Activated CD8-positive, alpha-beta memory T cell treated with anti-CD3 and anti-CD28 coated beads for 4 hours (primary cell): ENCODE data around the gene ZBTB7A.

Source experiments
- DNase-seq, 2 donors: peaks; one replicate each; pipeline ENCODE4 v3.0.0-alpha.2; 2020; ENCODE audit warnings: low read depth in 2 of 2

The ZBTB7A gene

GRCh38 chr19:4036576-4037300 is 30.0 kb downstream of the ZBTB7A start:
- DNase-seq, result no peak

- DNase-seq, result no peak
These were observed 31.1 kb downstream of the ZBTB7A start for GRCh38 chr19:4035582-4035981.

GRCh38 chr19:4035018-4035566 is 31.6 kb downstream of the ZBTB7A start:
- DNase-seq, result no peak

GRCh38 chr19:4034048-4035017 is 32.4 kb downstream of the ZBTB7A start:
- DNase-seq, result no peak

DNA sequence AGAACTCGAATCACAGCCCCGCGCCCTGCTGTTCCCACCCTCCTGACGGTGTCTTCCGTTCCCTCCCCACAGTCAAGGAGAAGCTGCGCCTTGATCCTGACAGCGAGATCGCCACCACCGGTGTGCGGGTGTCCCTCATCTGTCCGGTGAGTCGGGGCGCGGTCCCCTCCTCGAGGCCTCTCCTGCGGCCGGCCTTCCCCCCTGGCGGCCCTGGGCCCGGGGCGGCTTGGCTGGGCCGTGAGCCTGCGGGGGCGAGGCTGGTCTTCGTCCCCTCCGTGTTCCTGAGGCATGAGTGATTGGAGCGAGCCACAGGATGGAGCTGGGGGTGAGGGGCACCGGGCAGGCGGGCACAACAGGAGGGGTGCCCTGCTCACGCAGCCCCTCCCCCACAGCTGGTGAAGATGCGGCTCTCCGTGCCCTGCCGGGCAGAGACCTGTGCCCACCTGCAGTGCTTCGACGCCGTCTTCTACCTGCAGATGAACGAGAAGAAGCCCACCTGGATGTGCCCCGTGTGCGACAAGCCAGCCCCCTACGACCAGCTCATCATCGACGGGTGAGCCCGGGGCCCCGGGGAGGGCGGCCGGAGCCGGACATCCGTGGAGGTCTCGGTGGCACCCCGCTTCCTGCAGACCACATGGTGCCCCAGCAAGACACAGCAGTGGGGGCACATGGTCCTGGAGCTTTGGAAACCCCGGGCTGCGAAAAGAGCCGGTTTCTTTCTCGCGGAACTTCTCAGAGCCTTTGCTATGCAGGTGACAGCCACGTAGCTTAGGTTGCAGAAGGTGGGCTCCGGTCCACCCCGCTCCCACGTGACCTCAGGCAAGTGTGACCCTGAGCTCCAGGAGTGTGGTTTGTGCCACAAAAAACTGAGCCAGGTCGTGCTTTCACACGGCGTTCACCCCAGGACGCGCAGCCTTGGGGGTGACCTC is 33.4 kb downstream of the ZBTB7A start:
- no peak for DNase-seq

- DNase-seq, result no peak
These were observed 34.3 kb downstream of the ZBTB7A start for GRCh38 chr19:4032436-4032835.

DNA sequence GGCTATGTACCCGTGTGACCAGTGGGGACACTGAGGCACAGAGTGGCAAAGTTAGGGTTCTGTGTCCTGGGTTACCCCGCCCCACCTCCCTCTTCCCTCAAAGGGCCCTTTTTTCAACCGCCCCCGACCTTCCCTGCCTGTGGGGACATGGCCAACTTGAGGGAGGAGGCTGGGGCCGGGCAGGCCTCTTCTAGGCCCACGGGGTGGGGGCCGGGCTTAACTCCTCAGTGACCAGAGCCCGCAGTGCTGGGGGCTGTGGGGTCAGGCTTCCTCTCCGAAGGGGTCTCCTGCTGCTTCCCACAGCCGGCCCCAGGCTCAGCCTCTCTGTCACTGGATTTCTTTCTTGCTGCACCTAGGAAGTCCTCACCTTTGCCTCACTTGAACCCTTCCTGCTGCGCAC is 35.3 kb downstream of the ZBTB7A start:
- DNase-seq, result no peak

- DNase-seq, result no peak
These were observed 35.7 kb downstream of the ZBTB7A start for GRCh38 chr19:4030981-4031380.

GRCh38 chr19:4030552-4030951 is 36.1 kb downstream of the ZBTB7A start:
- DNase-seq, result no peak

GRCh38 chr19:4029247-4029614 is 37.5 kb downstream of the ZBTB7A start:
- DNase-seq, result no peak

DNA sequence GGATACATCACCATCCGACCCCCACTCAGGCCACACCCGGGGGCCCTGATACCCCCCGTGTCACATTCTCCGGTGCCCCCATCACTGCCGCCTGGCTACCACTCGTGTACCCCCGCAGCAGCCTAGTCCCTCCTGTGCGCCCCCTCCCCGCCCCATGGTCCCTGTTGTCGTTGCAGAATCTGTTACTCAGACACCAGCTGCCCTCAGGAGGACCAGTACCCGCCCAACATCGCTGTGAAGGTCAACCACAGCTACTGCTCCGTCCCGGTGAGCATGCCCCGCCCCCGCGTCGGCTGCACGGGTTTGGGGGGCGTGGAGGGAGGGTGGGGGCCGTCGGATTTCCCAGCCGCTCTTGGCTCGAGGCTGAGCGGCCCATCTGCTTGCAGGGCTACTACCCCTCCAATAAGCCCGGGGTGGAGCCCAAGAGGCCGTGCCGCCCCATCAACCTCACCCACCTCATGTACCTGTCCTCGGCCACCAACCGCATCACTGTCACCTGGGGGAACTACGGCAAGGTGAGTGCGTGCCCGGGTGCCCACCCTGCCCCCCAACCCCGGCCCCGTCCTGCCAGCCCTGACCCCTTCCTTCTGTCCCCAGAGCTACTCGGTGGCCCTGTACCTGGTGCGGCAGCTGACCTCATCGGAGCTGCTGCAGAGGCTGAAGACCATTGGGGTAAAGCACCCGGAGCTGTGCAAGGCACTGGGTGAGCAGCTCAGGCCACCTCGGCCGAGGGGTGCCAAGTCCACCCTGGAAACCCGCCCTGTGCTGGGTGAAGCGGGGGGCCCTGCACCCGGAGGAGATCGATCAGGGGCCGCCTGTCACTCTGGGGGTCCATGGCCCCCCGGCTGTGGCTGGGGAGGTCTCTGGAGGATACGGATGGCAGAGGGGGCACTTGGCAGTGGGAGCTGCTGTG is 38.1 kb downstream of the ZBTB7A start:
- DNase-seq, result no peak

GRCh38 chr19:4027146-4027545 is 39.6 kb downstream of the ZBTB7A start:
- no peak for DNase-seq

DNA sequence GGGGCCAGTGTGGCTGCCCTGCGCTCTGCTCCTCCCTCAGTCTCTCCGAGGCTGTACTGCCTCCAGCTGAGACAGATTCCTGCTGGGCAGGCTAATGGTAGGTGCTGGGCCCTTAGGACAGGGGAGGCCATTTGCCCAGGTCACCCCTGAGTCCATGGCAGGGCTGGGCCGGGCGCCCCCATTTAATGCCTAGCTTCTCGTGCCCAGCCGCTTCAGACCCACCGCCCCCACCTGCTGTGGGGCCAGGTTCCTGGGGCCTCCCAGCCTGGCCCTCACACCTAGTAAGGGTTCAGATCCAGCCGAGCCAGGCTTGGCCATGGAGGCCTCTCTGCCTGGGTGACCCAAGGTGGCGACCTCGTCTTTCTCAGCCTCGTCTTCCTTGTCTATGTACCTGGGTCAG is 41.4 kb downstream of the ZBTB7A start:
- no peak for DNase-seq

DNA sequence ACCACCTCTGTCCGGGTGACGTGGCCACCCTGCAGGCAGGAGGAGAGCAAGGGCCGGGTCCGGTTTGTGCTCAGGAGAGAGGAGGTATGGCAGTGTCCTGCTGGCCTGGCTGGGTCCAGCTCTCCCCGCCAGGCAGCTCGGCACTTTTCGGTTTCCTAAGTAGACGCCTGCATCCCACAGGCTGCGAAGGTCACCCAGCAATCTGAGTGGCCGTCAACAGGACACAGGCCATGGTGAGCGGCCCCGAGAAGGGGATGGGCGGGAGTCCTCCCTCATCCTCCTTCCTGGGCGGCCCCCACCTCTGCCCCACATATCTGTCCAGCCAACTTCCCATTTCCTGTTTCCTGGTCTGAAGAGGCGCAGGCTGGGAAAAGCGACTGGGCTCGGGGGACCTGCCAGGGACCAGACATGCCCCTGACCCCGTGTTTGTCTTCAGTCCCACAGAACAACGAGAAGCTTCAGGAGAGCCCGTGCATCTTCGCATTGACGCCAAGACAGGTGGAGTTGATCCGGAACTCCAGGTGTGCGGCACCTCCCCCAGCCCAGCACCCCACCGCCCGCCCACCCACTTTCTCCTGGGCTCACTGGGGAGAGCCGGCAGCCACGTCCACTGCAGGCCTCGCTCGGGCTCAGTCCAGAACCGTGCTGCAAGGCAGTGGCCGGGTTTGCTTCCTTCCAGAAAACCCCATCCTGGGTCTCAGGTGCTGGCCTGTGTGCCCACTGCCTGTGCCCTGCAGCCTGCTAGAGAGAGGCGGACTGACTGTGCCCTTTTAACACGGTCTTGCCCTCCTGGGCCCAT is 42.9 kb downstream of the ZBTB7A start:
- no peak for DNase-seq

- no peak for DNase-seq
These were observed 47.1 kb downstream of the ZBTB7A start for GRCh38 chr19:4019578-4019977.

GRCh38 chr19:4018775-4019504 is 47.8 kb downstream of the ZBTB7A start:
- DNase-seq, result no peak

DNA sequence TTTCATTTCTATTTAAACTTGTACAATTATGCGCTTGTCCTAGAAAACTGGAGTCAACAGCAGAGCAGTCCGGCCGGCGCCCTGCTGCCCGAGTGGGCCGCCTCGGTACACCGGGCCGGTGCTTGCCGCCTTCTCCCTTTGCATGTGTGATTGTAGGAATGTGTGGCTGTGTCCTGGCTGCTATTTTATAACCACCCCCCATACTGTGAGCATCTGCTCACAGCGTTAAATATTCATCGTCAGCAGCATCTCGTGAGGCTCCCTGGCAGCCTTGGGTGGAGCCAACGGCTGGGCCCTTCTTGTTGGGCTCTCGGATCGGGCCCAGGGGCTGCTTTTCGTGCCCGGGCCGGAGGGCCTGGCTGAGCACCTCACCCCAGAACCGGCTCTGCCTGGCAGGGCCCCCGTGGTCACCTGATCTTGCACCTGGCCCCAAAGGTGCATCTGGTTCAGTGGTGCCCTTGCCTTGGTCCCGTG is 48.5 kb downstream of the ZBTB7A start:
- no peak for DNase-seq

DNA sequence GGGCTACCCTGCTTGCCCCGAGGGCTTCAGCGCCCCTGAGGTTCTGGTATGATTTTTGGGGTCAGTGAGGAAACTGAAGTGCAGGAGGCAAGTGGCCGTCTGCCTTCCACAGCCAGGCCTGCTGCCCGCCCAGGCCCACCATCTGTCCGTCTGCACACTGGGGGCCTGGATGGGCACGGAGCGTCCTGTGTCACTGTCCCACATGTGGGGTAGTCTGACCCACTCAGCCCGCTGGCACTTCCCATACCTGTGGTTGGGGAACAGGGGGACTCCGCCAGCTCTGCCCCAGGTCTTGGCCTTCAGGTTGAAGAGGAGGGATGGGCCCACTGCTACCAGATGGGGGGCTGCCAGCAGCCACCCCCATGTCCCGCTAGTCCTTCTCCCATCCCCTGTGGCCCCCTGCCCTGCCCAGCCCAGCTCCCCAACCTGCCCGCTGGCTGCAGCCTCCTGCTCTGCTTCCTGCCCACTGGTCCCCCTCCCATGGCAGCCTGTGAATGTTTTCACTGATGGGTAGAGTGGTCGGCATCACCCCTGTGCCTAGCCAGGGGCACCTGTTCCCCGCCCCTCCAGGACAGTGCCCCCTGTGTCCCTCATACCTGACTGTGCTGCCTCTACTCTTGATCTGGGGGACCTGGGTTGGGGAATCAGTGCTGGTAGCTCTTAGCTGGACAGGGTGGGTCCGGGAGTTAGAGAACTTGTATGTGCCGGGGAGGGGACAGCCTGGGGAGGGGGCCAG is 49.6 kb downstream of the ZBTB7A start:
- no peak for DNase-seq
